K562 (cell line): ENCODE measurements around the gene PPM1N. TPM values are rescaled to one million over a fixed set of nuclear protein-coding genes. Genes with fewer than 3 reads are reported as not detected.

Source experiments
- JUN ChIP-seq, 2 experiments: sonication (generic) in 1 of 2; formaldehyde crosslinking in 1 of 2; IDR thresholded peaks; 2 replicates each; pipeline versions ENCODE4 v1.6.1 to v1.8.0; 2012 to 2022; ENCODE audit warnings: borderline replicate concordance in 2 of 2, mild to moderate bottlenecking in 2 of 2, improper control_type of control experiment in 1 of 2, low read depth in 1 of 2, low read length in 1 of 2, missing genetic modification reagents in 1 of 2
- SIX5 ChIP-seq, 2 experiments: IDR thresholded peaks; 2 replicates each; pipeline ENCODE4 v1.6.1; 2011; ENCODE audit warnings: low read length in 2 of 2, borderline replicate concordance in 1 of 2, low read depth in 1 of 2, mild to moderate bottlenecking in 1 of 2, moderate library complexity in 1 of 2; ENCODE audit not compliant: insufficient read depth in 1 of 2
- ZBED1 ChIP-seq: IDR thresholded peaks from 2 replicates; pipeline ENCODE4 v1.6.1; 2014
- ZNF140 ChIP-seq: fragments of 250-450 bp; sonication (Bioruptor Pico); IDR thresholded peaks from 2 replicates; pipeline ENCODE4 v1.8.0; 2021; ENCODE audit warnings: moderate library complexity, mild to moderate bottlenecking, inconsistent platforms
- ZNF551 ChIP-seq: fragments of 250-450 bp; sonication (Bioruptor Pico); IDR thresholded peaks from 2 replicates; pipeline ENCODE4 v1.5.0; 2021; ENCODE audit warnings: mild to moderate bottlenecking, moderate library complexity
- ZNF766 ChIP-seq: fragments of 200-800 bp; sonication (Bioruptor generic); conservative IDR thresholded peaks from 2 replicates; pipeline ENCODE4 v1.6.1; 2016; ENCODE audit warnings: missing genetic modification characterization, missing compliant biosample characterization
- polyA plus RNA-seq, 8 experiments: library from polyadenylated mRNA; depleted of rRNA in 4 of 8; stranded (reverse) in 5 of 8; unstranded in 3 of 8; fragments of >200 nt; fragmentation: Nextera tagmentation in 2 of 8; fragmentation: Illumina TruSeq in 1 of 8; extraction: Ambion mirVana in 2 of 8; extraction: Trizol in 1 of 8; gene quantifications; 2 replicates each; pipeline versions ENCODE4 v1.2.1 to v1.2.3, GENCODE V29; 2011 to 2014; ENCODE audit warnings: inconsistent platforms in 1 of 8, missing spikeins in 1 of 8
- total RNA-seq, 7 experiments: library from RNA; depleted of rRNA in 6 of 7; stranded (reverse); fragments of >200 nt in 6 of 7; fragmentation: Illumina TruSeq in 2 of 7; extraction: Trizol in 2 of 7; gene quantifications; 2 replicates each; pipeline versions ENCODE4 v1.2.1 to v1.2.3, GENCODE V29; 2011 to 2021; ENCODE audit warnings: low replicate concordance in 1 of 7
- TF ChIP-seq, protein P1 (sequence below): IDR thresholded peaks from 2 replicates; pipeline ENCODE4 v1.6.1; 2012; ENCODE audit warnings: low read depth, low read length, improper control_type of control experiment, borderline replicate concordance
- TF ChIP-seq, protein P2 (sequence below): fragments of 250-450 bp; sonication (Bioruptor Pico); IDR thresholded peaks from 2 replicates; pipeline ENCODE4 v1.5.0; 2022; ENCODE audit warnings: mild to moderate bottlenecking
- TF ChIP-seq, protein P3 (sequence below): fragments of 450-650 bp; formaldehyde crosslinking; IDR thresholded peaks from 2 replicates; pipeline ENCODE4 v1.4.0; 2020; ENCODE audit warnings: mild to moderate bottlenecking, moderate library complexity
- TF ChIP-seq, protein P4 (sequence below): sonication (generic); formaldehyde crosslinking; IDR thresholded peaks from 2 replicates; pipeline ENCODE4 v1.8.0; 2022; ENCODE audit warnings: missing genetic modification reagents, mild to moderate bottlenecking, moderate library complexity, borderline replicate concordance
- TF ChIP-seq, protein P5 (sequence below), 2 experiments: fragments of 450-650 bp in 1 of 2; IDR thresholded peaks; 2 replicates each; pipeline ENCODE4 v1.6.1; 2011 to 2017; ENCODE audit warnings: low read depth in 2 of 2, antibody characterized with exemption in 1 of 2, borderline replicate concordance in 1 of 2, low read length in 1 of 2, mild to moderate bottlenecking in 1 of 2, mixed read lengths in 1 of 2; ENCODE audit not compliant: control insufficient read depth in 1 of 2
- TF ChIP-seq, protein P6 (sequence below): conservative IDR thresholded peaks from 2 replicates; pipeline ENCODE4 v1.6.1; 2011; ENCODE audit warnings: low read depth, mild to moderate bottlenecking, low read length; ENCODE audit not compliant: control insufficient read depth

Gene PPM1N
- total and polyA plus RNA-seq, 9 of the 15 experiments (the other 6 are each of a cell fraction or from before 2014, with no cell fraction given): 4.5 to 15.6 (median 8.7) TPM

DNA sequence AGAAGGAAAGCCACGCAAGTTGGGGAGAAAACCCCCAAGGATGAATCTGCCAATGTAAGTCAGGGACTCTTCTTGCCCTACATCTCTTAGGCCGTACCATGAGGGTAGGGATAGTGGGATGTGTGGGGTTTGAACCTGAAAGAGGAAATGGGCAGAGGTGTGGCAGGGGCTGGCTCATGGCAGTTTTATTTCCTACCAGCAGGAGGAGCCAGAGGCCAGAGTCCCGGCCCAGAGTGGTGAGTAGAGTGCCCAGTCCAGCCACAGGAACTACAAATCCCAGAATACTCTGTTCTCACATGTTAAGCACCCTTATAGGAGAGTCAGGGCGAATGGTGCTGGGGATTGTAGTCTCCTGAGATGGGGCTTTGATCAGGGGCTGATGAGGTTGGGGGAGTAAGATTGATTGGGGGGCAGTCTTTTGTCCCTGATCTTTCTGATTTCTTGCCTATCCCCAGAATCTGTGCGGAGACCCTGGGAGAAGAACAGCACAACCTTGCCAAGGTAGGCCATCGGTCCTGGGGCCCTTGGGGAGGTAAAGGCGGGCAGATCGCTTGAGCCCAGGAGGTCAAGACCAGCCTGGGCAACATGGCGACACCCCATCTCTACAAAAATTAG is 25.5 kb downstream of the PPM1N start (continued):
- TF ChIP-seq, protein P1, sequence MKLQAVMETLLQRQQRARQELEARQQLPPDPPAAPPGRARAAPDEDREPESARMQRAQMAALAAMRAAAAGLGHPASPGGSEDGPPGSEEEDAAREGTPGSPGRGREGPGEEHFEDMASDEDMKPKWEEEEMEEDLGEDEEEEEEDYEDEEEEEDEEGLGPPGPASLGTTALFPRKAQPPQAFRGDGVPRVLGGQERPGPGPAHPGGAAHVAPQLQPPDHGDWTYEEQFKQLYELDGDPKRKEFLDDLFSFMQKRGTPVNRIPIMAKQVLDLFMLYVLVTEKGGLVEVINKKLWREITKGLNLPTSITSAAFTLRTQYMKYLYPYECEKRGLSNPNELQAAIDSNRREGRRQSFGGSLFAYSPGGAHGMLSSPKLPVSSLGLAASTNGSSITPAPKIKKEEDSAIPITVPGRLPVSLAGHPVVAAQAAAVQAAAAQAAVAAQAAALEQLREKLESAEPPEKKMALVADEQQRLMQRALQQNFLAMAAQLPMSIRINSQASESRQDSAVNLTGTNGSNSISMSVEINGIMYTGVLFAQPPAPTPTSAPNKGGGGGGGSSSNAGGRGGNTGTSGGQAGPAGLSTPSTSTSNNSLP: 0 out of 2 replicates have a peak, but pooled peaks have one; percentile 15
- TF ChIP-seq, protein P2, sequence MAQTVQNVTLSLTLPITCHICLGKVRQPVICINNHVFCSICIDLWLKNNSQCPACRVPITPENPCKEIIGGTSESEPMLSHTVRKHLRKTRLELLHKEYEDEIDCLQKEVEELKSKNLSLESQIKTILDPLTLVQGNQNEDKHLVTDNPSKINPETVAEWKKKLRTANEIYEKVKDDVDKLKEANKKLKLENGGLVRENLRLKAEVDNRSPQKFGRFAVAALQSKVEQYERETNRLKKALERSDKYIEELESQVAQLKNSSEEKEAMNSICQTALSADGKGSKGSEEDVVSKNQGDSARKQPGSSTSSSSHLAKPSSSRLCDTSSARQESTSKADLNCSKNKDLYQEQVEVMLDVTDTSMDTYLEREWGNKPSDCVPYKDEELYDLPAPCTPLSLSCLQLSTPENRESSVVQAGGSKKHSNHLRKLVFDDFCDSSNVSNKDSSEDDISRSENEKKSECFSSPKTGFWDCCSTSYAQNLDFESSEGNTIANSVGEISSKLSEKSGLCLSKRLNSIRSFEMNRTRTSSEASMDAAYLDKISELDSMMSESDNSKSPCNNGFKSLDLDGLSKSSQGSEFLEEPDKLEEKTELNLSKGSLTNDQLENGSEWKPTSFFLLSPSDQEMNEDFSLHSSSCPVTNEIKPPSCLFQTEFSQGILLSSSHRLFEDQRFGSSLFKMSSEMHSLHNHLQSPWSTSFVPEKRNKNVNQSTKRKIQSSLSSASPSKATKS: peak; percentile 12; the same call in 1 of the 2 replicates
- TF ChIP-seq, protein P3, sequence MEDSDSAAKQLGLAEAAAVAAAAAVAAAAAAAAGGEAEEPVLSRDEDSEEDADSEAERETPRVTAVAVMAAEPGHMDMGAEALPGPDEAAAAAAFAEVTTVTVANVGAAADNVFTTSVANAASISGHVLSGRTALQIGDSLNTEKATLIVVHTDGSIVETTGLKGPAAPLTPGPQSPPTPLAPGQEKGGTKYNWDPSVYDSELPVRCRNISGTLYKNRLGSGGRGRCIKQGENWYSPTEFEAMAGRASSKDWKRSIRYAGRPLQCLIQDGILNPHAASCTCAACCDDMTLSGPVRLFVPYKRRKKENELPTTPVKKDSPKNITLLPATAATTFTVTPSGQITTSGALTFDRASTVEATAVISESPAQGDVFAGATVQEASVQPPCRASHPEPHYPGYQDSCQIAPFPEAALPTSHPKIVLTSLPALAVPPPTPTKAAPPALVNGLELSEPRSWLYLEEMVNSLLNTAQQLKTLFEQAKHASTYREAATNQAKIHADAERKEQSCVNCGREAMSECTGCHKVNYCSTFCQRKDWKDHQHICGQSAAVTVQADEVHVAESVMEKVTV (CRISPR knock-in tag): peak; percentile 56; the same call in 1 of the 2 replicates
- TF ChIP-seq ZBED1: 0 out of 2 replicates have a peak, but pooled peaks have one; percentile 15
- TF ChIP-seq ZNF766 (CRISPR knock-in tag): peak; percentile 62; the same call in 1 of the 2 replicates
- TF ChIP-seq SIX5 (IDR thresholded peaks at IDR 0.05; ENCODE audit: borderline replicate concordance in 1 of 2, insufficient read depth in 1 of 2, low read depth in 1 of 2, low read length in 2 of 2): peak; percentile 81 to 90; a peak in 3 of 4 replicates
- TF ChIP-seq JUN (IDR thresholded peaks at IDR 0.05; ENCODE audit: borderline replicate concordance, low read depth, low read length): 0 out of 2 replicates have a peak, but pooled peaks have one; percentile 10
- 0 out of 2 replicates have a peak, but pooled peaks have one; percentile 30 for TF ChIP-seq JUN (CRISPR knock-in tag; IDR thresholded peaks at IDR 0.05; ENCODE audit: borderline replicate concordance)
- TF ChIP-seq, protein P4, sequence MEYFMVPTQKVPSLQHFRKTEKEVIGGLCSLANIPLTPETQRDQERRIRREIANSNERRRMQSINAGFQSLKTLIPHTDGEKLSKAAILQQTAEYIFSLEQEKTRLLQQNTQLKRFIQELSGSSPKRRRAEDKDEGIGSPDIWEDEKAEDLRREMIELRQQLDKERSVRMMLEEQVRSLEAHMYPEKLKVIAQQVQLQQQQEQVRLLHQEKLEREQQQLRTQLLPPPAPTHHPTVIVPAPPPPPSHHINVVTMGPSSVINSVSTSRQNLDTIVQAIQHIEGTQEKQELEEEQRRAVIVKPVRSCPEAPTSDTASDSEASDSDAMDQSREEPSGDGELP (CRISPR knock-in tag): peak; percentile 52; the same call in 1 of the 2 replicates
- TF ChIP-seq, protein P5, sequence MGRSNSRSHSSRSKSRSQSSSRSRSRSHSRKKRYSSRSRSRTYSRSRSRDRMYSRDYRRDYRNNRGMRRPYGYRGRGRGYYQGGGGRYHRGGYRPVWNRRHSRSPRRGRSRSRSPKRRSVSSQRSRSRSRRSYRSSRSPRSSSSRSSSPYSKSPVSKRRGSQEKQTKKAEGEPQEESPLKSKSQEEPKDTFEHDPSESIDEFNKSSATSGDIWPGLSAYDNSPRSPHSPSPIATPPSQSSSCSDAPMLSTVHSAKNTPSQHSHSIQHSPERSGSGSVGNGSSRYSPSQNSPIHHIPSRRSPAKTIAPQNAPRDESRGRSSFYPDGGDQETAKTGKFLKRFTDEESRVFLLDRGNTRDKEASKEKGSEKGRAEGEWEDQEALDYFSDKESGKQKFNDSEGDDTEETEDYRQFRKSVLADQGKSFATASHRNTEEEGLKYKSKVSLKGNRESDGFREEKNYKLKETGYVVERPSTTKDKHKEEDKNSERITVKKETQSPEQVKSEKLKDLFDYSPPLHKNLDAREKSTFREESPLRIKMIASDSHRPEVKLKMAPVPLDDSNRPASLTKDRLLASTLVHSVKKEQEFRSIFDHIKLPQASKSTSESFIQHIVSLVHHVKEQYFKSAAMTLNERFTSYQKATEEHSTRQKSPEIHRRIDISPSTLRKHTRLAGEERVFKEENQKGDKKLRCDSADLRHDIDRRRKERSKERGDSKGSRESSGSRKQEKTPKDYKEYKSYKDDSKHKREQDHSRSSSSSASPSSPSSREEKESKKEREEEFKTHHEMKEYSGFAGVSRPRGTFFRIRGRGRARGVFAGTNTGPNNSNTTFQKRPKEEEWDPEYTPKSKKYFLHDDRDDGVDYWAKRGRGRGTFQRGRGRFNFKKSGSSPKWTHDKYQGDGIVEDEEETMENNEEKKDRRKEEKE (IDR thresholded peaks at IDR 0.05; ENCODE audit: borderline replicate concordance in 1 of 2, control insufficient read depth in 1 of 2, low read depth in 2 of 2, low read length in 1 of 2): 0 out of 4 replicates have a peak, but pooled peaks of 1 of the 2 experiments have one; percentile 42
- no peak for TF ChIP-seq ZNF551
- no peak for TF ChIP-seq ZNF140
- TF ChIP-seq, protein P6, sequence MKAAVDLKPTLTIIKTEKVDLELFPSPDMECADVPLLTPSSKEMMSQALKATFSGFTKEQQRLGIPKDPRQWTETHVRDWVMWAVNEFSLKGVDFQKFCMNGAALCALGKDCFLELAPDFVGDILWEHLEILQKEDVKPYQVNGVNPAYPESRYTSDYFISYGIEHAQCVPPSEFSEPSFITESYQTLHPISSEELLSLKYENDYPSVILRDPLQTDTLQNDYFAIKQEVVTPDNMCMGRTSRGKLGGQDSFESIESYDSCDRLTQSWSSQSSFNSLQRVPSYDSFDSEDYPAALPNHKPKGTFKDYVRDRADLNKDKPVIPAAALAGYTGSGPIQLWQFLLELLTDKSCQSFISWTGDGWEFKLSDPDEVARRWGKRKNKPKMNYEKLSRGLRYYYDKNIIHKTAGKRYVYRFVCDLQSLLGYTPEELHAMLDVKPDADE: peak; percentile 91; the same call in 1 of the 2 replicates
